GM21360 (cell line): ENCODE measurements around the gene FBH1.

Experiments used
- ATAC-seq: cut with Tn5 transposase; IDR thresholded peaks from one replicate; pipeline ENCODE4 v1.9.1; 2021; ENCODE audit warnings: mild to moderate bottlenecking, moderate library complexity; ENCODE audit not compliant: unreplicated experiment

The FBH1 gene

GRCh38 chr10:5975641-5976473 lies 85.8 kb downstream of the FBH1 start:
- ATAC-seq, result peak; percentile 56

GRCh38 chr10:5976512-5977470 lies 86.7 kb downstream of the FBH1 start:
- peak; percentile 7 for ATAC-seq

DNA sequence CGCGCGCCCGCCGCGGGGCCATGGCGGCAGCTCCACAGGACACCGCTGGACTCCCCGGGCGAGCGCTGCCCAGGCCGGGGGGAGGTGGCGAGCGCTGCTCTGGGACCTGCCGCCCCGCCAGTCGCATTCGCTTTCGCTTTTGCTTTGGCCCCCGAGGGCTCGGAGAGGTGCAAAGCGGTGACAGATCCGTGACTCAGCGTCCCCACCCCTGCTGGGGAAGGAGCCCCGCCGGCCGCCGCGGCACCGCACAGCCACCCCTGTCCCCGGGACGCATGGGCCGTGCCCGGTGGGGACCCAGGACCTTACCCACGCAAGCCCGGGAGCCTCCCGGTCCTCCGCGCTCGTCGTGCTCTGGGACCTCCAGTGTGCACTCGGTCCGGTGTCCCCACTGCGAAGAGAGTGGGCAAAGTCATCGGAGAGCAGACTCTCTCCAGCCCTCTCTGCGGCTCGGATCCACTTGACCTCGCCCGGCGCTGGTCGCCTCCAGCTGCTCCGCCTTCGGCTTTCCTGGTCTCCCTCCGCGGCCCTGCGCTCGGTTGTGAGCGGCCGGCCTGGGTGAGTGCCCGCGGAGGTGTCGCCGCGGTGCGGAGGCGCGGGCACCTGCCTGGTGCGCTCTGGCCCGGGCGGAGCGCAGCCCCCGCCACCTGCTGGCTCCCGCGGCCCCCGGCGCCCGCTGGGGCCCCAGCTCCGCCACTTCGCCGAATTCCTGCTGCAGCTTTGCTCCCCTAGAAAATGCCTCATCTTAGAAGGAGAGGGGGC lies 87.6 kb downstream of the FBH1 start, which contains the start of gene IL15RA:
IL15RA (minus strand) TSS at position 73 of the 759 bp plus-strand sequence; CDS start at position 22, 51 bp downstream.
- peak; percentile 60 for ATAC-seq

GRCh38 chr10:5978230-5978489 lies 88.1 kb downstream of the FBH1 start:
- no peak for ATAC-seq

- no peak for ATAC-seq
These were observed 91.5 kb downstream of the FBH1 start for GRCh38 chr10:5981529-5981928.

- no peak for ATAC-seq
These were observed 93.7 kb downstream of the FBH1 start for GRCh38 chr10:5983774-5984173.

GRCh38 chr10:5985029-5985428 lies 95.0 kb downstream of the FBH1 start:
- no peak for ATAC-seq
